ENCODE results near the gene PDE5A. TPM values are rescaled to one million over a fixed set of nuclear protein-coding genes. Genes with fewer than 3 reads are reported as not detected.
A peak's percentile ranks its signal among the peaks of the same experiment; 100 is the strongest.
"Not testable (repeated sequence)": the region's sequence is repeated elsewhere in the genome, so short reads cannot be mapped to it uniquely, and the experiment has no call there.

Gene PDE5A
- total RNA-seq, 2 experiments from 2014 or later: 0.64 to 0.87 TPM

GRCh38 chr4:119471259-119471658, 157.3 kb downstream of the PDE5A start:
- Mint-ChIP-seq H3K27ac (no peak overlapping the region), H3K4me1 (ENCODE audit: low read depth) (no peaks in the 10 kb centered on the region), H3K36me3 (peaks cover 30% of the 10 kb centered on the region), H3K27me3 (no peaks in the 10 kb centered on the region), H3K9me3 (no peaks in the 10 kb centered on the region), H3K4me3 (no peak overlapping the region)
- intact Hi-C loops (cut with micrococcal nuclease): no loop called here
- CTCF ChIA-PET: no interaction called here
- DNase-seq: no peak
- POLR2A ChIA-PET: no interaction called here

- H3K4me3 Mint-ChIP-seq; H3K27ac Mint-ChIP-seq; intact Hi-C loops (cut with micrococcal nuclease); POLR2A ChIA-PET; H3K9me3 Mint-ChIP-seq; CTCF ChIA-PET; DNase-seq; H3K4me1 Mint-ChIP-seq (ENCODE audit: low read depth); H3K27me3 Mint-ChIP-seq: not testable (repeated sequence)
- H3K36me3 Mint-ChIP-seq: peaks cover 30% of the 10 kb centered on the region
Observed at GRCh38 chr4:119470737-119471063, 157.9 kb downstream of the PDE5A start.

- peaks cover 29% of the 10 kb centered on the region for H3K36me3 Mint-ChIP-seq
- H3K27ac Mint-ChIP-seq; POLR2A ChIA-PET; H3K27me3 Mint-ChIP-seq; DNase-seq; CTCF ChIA-PET; H3K9me3 Mint-ChIP-seq; intact Hi-C loops (cut with micrococcal nuclease); H3K4me3 Mint-ChIP-seq; H3K4me1 Mint-ChIP-seq (ENCODE audit: low read depth): not testable (repeated sequence)
Observed at GRCh38 chr4:119470021-119470736, 158.4 kb downstream of the PDE5A start.

- DNase-seq; POLR2A ChIA-PET; H3K27me3 Mint-ChIP-seq; intact Hi-C loops (cut with micrococcal nuclease); H3K9me3 Mint-ChIP-seq; H3K4me3 Mint-ChIP-seq; H3K4me1 Mint-ChIP-seq (ENCODE audit: low read depth); CTCF ChIA-PET; H3K27ac Mint-ChIP-seq: not testable (repeated sequence)
- peaks cover 27% of the 10 kb centered on the region for H3K36me3 Mint-ChIP-seq
Observed at GRCh38 chr4:119469039-119469438, 159.6 kb downstream of the PDE5A start.

DNA sequence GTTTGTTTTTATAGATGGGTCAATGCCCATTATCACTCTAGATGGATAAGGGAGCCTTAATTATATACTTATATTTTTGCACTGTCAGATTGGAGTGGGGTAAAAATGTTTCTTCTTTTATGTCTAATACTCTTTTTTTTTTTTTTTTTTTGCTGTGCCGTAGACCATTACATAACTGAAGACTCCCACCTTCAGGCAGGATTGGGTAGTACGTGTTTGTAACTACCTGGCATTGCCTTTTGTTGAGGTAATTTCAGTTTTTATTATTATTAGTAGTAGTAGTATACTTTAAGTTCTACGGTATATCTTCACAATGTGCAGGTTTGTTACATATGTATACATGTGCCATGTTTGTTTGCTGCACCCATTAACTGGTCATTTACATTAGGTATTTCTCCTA, 165.9 kb downstream of the PDE5A start:
- H3K27ac Mint-ChIP-seq; DNase-seq; H3K27me3 Mint-ChIP-seq; H3K9me3 Mint-ChIP-seq; H3K4me3 Mint-ChIP-seq; intact Hi-C loops (cut with micrococcal nuclease); POLR2A ChIA-PET; CTCF ChIA-PET; H3K4me1 Mint-ChIP-seq (ENCODE audit: low read depth): not testable (repeated sequence)
- peaks cover 16% of the 10 kb centered on the region for H3K36me3 Mint-ChIP-seq

DNA sequence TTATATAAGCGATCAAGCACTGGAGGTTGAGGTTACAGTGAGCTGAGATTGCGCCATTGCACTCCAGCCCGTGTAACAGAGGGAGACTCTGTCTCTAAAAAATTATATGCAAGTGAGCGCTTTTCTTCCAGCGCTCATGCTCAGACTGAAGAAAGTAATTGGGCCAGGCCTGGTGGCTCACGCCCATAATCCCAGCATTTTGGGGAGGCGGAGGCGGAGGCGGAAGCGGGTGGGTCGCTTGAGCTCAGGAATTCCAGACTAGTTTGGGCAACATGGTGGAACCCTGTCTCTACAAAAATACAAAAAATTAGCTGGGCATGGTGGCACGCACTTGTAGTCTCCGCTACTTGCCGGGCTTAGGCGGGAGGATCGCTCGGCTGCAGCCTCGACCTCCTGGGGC, 172.9 kb downstream of the PDE5A start:
- CTCF ChIA-PET: interaction anchor here (1.7 kb wide), 1 partner anchor 156 kb away, joined by 4 read pairs; no protein-coding TSS in a partner anchor
- not testable (repeated sequence) for H3K27me3 Mint-ChIP-seq; DNase-seq; H3K9me3 Mint-ChIP-seq; H3K4me1 Mint-ChIP-seq (ENCODE audit: low read depth); H3K36me3 Mint-ChIP-seq
- intact Hi-C loops (cut with micrococcal nuclease): loop anchor here (2.0 kb wide), 1 partner anchor 173 kb away; the partner anchor contains the start of gene PDE5A
- POLR2A ChIA-PET: interaction anchor here (2.0 kb wide), 1 partner anchor 156 kb away, joined by 10 read pairs; a partner anchor contains a TSS
- Mint-ChIP-seq H3K4me3 (peak overlapping the region; percentile 89), H3K27ac (peak overlapping the region; percentile 38)

- ChIA-PET POLR2A (interaction anchor here (0.9 to 2.0 kb wide), 2 partner anchors 155 to 241 kb away, joined by 3 to 10 read pairs; a partner anchor contains a TSS), CTCF (interaction anchor here (1.0 to 1.7 kb wide), 2 partner anchors 155 to 413 kb away, joined by 3 to 4 read pairs; no protein-coding TSS in a partner anchor)
- not testable (repeated sequence) for H3K4me1 Mint-ChIP-seq (ENCODE audit: low read depth); H3K36me3 Mint-ChIP-seq; H3K27me3 Mint-ChIP-seq; H3K9me3 Mint-ChIP-seq
- peak; percentile 95 for DNase-seq
- peak overlapping the region; percentile 89 for H3K4me3 Mint-ChIP-seq
- intact Hi-C loops (cut with micrococcal nuclease): loop anchor here (1.0 to 2.0 kb wide), 4 partner anchors 154 to 612 kb away; partner anchors contain the start of genes MAD2L1, PDE5A and USP53
- peak overlapping the region; percentile 96 for H3K27ac Mint-ChIP-seq
Observed at GRCh38 chr4:119454491-119455270, 173.9 kb downstream of the PDE5A start.

- H3K9me3 Mint-ChIP-seq; H3K4me1 Mint-ChIP-seq (ENCODE audit: low read depth); DNase-seq; H3K36me3 Mint-ChIP-seq; H3K27me3 Mint-ChIP-seq: not testable (repeated sequence)
- ChIA-PET CTCF (interaction anchor here (1.0 to 1.7 kb wide), 2 partner anchors 154 to 412 kb away, joined by 3 to 4 read pairs; no protein-coding TSS in a partner anchor), POLR2A (interaction anchor here (0.9 to 2.0 kb wide), 2 partner anchors 154 to 241 kb away, joined by 3 to 10 read pairs; a partner anchor contains a TSS)
- intact Hi-C loops (cut with micrococcal nuclease): loop anchor here (1.0 to 2.0 kb wide), 4 partner anchors 154 to 612 kb away; partner anchors contain the start of genes MAD2L1, PDE5A and USP53
- Mint-ChIP-seq H3K27ac (peak overlapping the region; percentile 96), H3K4me3 (peak overlapping the region; percentile 89)
Observed at GRCh38 chr4:119454151-119454490, 174.5 kb downstream of the PDE5A start.

DNA sequence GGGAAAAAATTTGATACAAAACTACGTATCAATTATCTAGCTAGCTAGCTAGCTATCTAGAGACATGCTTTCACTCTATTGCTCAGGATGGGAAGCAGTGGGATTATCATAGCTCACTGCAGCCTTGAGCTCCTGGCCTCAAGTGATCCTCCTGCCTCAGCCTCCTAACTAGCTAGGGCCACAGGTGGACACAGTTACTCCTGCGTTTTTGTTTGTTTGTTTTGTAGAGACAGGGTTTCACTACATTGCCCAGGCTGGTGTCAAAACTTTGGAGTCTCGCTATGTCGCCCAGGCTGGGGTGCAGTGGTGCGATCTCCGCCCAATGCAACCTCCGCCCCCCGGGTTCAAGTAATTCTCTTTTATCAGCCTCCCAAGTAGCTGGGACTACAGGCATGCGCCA, 175.3 kb downstream of the PDE5A start:
- H3K27ac Mint-ChIP-seq; H3K9me3 Mint-ChIP-seq; DNase-seq; intact Hi-C loops (cut with micrococcal nuclease); H3K4me1 Mint-ChIP-seq (ENCODE audit: low read depth); H3K4me3 Mint-ChIP-seq; CTCF ChIA-PET; H3K27me3 Mint-ChIP-seq; H3K36me3 Mint-ChIP-seq; POLR2A ChIA-PET: not testable (repeated sequence)

- CTCF ChIA-PET: interaction anchor here (0.8 kb wide), 1 partner anchor 408 kb away, joined by 3 read pairs; no protein-coding TSS in a partner anchor
- H3K4me1 Mint-ChIP-seq (ENCODE audit: low read depth); H3K9me3 Mint-ChIP-seq; POLR2A ChIA-PET; H3K27ac Mint-ChIP-seq; H3K27me3 Mint-ChIP-seq; intact Hi-C loops (cut with micrococcal nuclease); H3K4me3 Mint-ChIP-seq; DNase-seq; H3K36me3 Mint-ChIP-seq: not testable (repeated sequence)
Observed at GRCh38 chr4:119449851-119450250, 178.8 kb downstream of the PDE5A start.
